Measurements from ENCODE around the gene PRELP. TPM values are rescaled to one million over a fixed set of nuclear protein-coding genes. Genes with fewer than 3 reads are reported as not detected.

Gene PRELP
- total and polyA plus RNA-seq, 9 of the 15 experiments (the other 6 are each of a cell fraction or from before 2014, with no cell fraction given) = 0.04 TPM; not detected in 8

DNA sequence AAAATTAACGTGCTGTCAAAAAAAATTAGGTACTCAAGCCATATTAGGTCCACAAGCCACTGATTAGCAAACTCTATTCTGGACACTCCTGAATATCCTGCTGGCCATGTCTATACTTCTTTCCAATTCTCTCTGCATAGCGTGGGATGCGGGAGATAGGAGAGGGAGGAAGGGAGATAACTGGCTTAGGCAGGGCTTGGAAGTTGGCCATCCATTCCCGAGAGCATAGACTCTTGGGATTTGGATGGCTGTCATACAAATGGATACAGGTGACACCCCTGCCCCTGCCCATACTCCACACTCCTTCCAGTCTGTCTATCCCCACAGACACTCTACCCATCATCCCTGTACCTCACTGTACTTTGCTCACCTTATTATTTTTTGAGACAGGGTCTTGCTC, 2.3 kb upstream of the PRELP start:
- no peaks in the 10 kb centered on the region for H3K79me2 ChIP-seq (ENCODE audit: control insufficient read depth, insufficient read depth, low read length)
- TF ChIP-seq SPI1 (IDR thresholded peaks at IDR 0.05; ENCODE audit: borderline replicate concordance, low read depth, low read length) (no peak), TSC22D4 (tag; IDR thresholded peaks at IDR 0.05) (no peak), LEF1 (IDR thresholded peaks at IDR 0.05) (no peak), MYC (IDR thresholded peaks at IDR 0.05; ENCODE audit: low read depth, low read length) (no peak), MYC (CRISPR knock-in tag; IDR thresholded peaks at IDR 0.05; ENCODE audit: borderline replicate concordance, low read depth) (no peak)
- TF ChIP-seq, protein P1, sequence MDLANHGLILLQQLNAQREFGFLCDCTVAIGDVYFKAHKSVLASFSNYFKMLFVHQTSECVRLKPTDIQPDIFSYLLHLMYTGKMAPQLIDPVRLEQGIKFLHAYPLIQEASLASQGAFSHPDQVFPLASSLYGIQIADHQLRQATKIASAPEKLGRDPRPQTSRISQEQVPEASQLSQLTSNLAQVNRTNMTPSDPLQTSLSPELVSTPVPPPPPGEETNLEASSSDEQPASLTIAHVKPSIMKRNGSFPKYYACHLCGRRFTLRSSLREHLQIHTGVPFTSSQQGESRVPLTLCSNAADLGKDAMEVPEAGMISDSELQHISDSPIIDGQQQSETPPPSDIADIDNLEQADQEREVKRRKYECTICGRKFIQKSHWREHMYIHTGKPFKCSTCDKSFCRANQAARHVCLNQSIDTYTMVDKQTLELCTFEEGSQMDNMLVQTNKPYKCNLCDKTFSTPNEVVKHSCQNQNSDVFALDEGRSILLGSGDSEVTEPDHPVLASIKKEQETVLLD (IDR thresholded peaks at IDR 0.05) = no peak
- H3K27me3 ChIP-seq (ENCODE audit: control insufficient read depth in 2 of 2, insufficient read depth in 2 of 2, low read length in 2 of 2) = peaks cover 37 to 66% of the 10 kb centered on the region in 2 experiments
- no peak overlapping the region for H3K4me3 ChIP-seq
- peaks cover 3% of the 10 kb centered on the region; the same call in 1 of the 2 replicates for H4K20me1 ChIP-seq (replicated peaks; ENCODE audit: control insufficient read depth, insufficient read depth, low read length)
- no peak overlapping the region for H3K4me2 ChIP-seq (ENCODE audit: insufficient read depth, low read length)
- CTCF ChIA-PET (ENCODE audit: low intra/inter-chr PET ratio) = no interaction called here
- H2AFZ ChIP-seq (ENCODE audit: low read depth, low read length) = no peak overlapping the region
- no peak overlapping the region for H3K9ac ChIP-seq (ENCODE audit: insufficient read depth in 1 of 2, low read depth in 2 of 2, low read length in 2 of 2)
- H3K4me1 ChIP-seq (replicated peaks in 1 of 2; ENCODE audit: control insufficient read depth in 2 of 2, insufficient read depth in 2 of 2, low read length in 2 of 2) = no peaks in the 10 kb centered on the region
- POLR2A ChIA-PET = interaction anchor here (0.5 to 0.6 kb wide), 2 partner anchors 129 to 314 kb away, joined by 3 read pairs; no protein-coding TSS in a partner anchor
- no peak overlapping the region for H3K27ac ChIP-seq (ENCODE audit: extremely low read depth, low read depth, low read length)
- no peaks in the 10 kb centered on the region for H3K9me3 ChIP-seq (replicated peaks; ENCODE audit: control insufficient read depth, insufficient read depth, low read depth, low read length)
- intact Hi-C loops (cut with micrococcal nuclease) = no loop called here
- in situ Hi-C loops (cut with MboI) = no loop called here
- H3K9me1 ChIP-seq (ENCODE audit: control insufficient read depth, insufficient read depth, low read length) = no peaks in the 10 kb centered on the region
- no peaks in the 10 kb centered on the region for H3K36me3 ChIP-seq (ENCODE audit: control insufficient read depth, insufficient read depth, low read length)
- no peak for DNase-seq (ENCODE audit: extremely low read depth in 1 of 4, low spot score in 3 of 4)
- no peak for FAIRE-seq
- 1% methylated on average over 4 of the region's 4 CpGs for WGBS (ENCODE audit: insufficient coverage, low coverage, missing lambda C conversion rate)
- no peak for ATAC-seq
- BruUV-seq (replicated peaks) = no TSS peak
